Measurements from ENCODE around the gene SEMA4D.

DNA sequence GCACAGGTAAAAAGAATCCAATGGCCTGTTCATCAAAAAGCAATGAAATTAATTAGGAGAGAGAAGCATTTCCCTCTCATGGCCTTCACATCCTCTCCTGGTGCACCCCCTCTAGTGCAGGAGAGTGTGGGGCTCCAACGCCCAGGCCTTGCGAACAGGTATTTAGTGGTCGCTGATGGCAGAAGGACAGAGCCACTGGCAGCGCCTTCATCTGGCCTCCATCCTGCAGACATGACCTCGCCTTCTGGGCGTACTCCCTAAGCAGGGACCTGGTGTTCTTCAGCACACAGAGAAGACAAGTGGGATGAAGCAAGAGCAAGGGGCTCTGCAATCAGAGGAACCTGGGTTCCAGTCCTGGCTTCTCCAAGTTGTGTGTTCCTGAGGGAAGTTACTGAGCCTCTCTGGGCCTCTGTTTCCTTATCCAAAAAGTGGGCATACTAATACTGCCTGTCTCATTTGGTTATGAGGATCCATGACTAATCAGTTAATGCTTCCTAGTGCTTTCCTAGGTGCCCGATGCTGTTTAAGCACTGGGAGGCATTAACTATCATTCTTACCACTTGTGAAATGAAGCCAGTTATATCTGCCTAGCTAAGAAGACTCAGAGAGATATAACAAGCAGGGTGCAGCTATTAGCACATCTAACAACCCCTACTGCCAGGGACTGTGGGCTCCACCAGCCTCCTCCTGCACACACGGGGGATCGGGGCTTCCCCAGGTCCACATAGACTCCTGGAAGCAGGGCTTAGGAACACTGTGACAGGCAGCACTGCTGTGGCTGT lies 77.3 kb downstream of the SEMA4D start:
- TF ChIP-seq CTCF (IDR thresholded peaks at IDR 0.05; ENCODE audit: poor library complexity) (no peak), EZH2 (IDR thresholded peaks at IDR 0.05; ENCODE audit: borderline replicate concordance) (no peak)
